Measurements from ENCODE around the gene RNF114.
A peak's percentile ranks its signal among the peaks of the same experiment; 100 is the strongest.

RNF114 gene

GRCh38 chr20:49936153-49937026, at the start of gene RNF114 (continued):
- TF ChIP-seq ZNF518A (tag by site-specific recombination; conservative IDR thresholded peaks at IDR 0.05; ENCODE audit: low read depth), result no peak
- peak; percentile 46 for TF ChIP-seq ZXDB (tag by site-specific recombination; IDR thresholded peaks at IDR 0.05)
- no peak for TF ChIP-seq BCL11B (tag by site-specific recombination; IDR thresholded peaks at IDR 0.05; ENCODE audit: low read depth)
- peak; percentile 22; the same call in 1 of the 2 replicates for TF ChIP-seq ZBTB20 (tag by site-specific recombination; IDR thresholded peaks at IDR 0.05)
- TF ChIP-seq, protein P1, sequence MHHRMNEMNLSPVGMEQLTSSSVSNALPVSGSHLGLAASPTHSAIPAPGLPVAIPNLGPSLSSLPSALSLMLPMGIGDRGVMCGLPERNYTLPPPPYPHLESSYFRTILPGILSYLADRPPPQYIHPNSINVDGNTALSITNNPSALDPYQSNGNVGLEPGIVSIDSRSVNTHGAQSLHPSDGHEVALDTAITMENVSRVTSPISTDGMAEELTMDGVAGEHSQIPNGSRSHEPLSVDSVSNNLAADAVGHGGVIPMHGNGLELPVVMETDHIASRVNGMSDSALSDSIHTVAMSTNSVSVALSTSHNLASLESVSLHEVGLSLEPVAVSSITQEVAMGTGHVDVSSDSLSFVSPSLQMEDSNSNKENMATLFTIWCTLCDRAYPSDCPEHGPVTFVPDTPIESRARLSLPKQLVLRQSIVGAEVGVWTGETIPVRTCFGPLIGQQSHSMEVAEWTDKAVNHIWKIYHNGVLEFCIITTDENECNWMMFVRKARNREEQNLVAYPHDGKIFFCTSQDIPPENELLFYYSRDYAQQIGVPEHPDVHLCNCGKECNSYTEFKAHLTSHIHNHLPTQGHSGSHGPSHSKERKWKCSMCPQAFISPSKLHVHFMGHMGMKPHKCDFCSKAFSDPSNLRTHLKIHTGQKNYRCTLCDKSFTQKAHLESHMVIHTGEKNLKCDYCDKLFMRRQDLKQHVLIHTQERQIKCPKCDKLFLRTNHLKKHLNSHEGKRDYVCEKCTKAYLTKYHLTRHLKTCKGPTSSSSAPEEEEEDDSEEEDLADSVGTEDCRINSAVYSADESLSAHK (tag by site-specific recombination; IDR thresholded peaks at IDR 0.05), result no peak
- TF ChIP-seq ZBTB44 (tag by site-specific recombination; IDR thresholded peaks at IDR 0.05), result no peak; the same call in 1 of the 2 replicates
- no peak for TF ChIP-seq ZNF311 (tag by site-specific recombination; IDR thresholded peaks at IDR 0.05; ENCODE audit: borderline replicate concordance)
- no peak for TF ChIP-seq ZNF16 (tag by site-specific recombination; IDR thresholded peaks at IDR 0.05; ENCODE audit: low read depth)
- no peak for TF ChIP-seq ZNF555 (tag by site-specific recombination; conservative IDR thresholded peaks at IDR 0.05)
- TF ChIP-seq ZNF146 (tag by site-specific recombination; IDR thresholded peaks at IDR 0.05), result peak; percentile 10; the same call in 1 of the 2 replicates
- TF ChIP-seq ZNF560 (tag by site-specific recombination; IDR thresholded peaks at IDR 0.05; ENCODE audit: borderline replicate concordance), result no peak
- no peak for TF ChIP-seq HOXD13 (CRISPR knock-in tag; IDR thresholded peaks at IDR 0.05; ENCODE audit: borderline replicate concordance)
- no peak for TF ChIP-seq MZF1 (tag by site-specific recombination; IDR thresholded peaks at IDR 0.05; ENCODE audit: borderline replicate concordance)
- TF ChIP-seq OVOL3 (tag by site-specific recombination; IDR thresholded peaks at IDR 0.05), result no peak
- no peak for TF ChIP-seq MEIS1 (CRISPR knock-in tag; IDR thresholded peaks at IDR 0.05; ENCODE audit: borderline replicate concordance)
- TF ChIP-seq GLIS1 (tag by site-specific recombination; IDR thresholded peaks at IDR 0.05), result peak; percentile 96
- TF ChIP-seq GFI1B (tag by site-specific recombination; IDR thresholded peaks at IDR 0.05), result no peak
- no peak for TF ChIP-seq TRIM28 (IDR thresholded peaks at IDR 0.05; ENCODE audit: borderline replicate concordance, low read length)
- peak; percentile 80 for TF ChIP-seq ZNF335 (tag by site-specific recombination; conservative IDR thresholded peaks at IDR 0.05)
- no peak for TF ChIP-seq KLF7 (tag by site-specific recombination; IDR thresholded peaks at IDR 0.05; ENCODE audit: borderline replicate concordance)
- no peak for TF ChIP-seq ZNF394 (tag by site-specific recombination; IDR thresholded peaks at IDR 0.05; ENCODE audit: borderline replicate concordance)
- peak; percentile 42; the same call in 1 of the 2 replicates for TF ChIP-seq ZBTB10 (tag by site-specific recombination; IDR thresholded peaks at IDR 0.05)
- TF ChIP-seq KLF1 (tag by site-specific recombination; IDR thresholded peaks at IDR 0.05), result no peak
- peak; percentile 65 for TF ChIP-seq ZBTB26 (tag by site-specific recombination; optimal IDR thresholded peaks at IDR 0.05)
- TF ChIP-seq ZNF654 (tag by site-specific recombination; IDR thresholded peaks at IDR 0.05; ENCODE audit: low read depth), result no peak
- TF ChIP-seq ZNF354C (tag by site-specific recombination; IDR thresholded peaks at IDR 0.05; ENCODE audit: borderline replicate concordance, low read depth), result no peak
